C4-2B (cell line): Measurements from ENCODE around the gene B4GALNT1.
"Not testable (repeated sequence)": the region's sequence is repeated elsewhere in the genome, so short reads cannot be mapped to it uniquely, and the experiment has no call there.

ENCODE experiments used
- CTCF ChIP-seq: fragments of 450-650 bp; conservative IDR thresholded peaks from 2 replicates; pipeline ENCODE4 v1.5.1; 2017; ENCODE audit warnings: mild to moderate bottlenecking
- ZFX ChIP-seq: fragments of 450-650 bp; IDR thresholded peaks from 2 replicates; pipeline ENCODE4 v1.6.1; 2017

GRCh38 chr12:57646659-57647049 lies 13.7 kb upstream of the B4GALNT1 start:
- TF ChIP-seq CTCF, ZFX: not testable (repeated sequence)
